Prostate gland (tissue), 2 donors: ENCODE measurements around the gene TNFRSF6B. TPM values are rescaled to one million over a fixed set of nuclear protein-coding genes. Genes with fewer than 3 reads are reported as not detected.
"Not testable (repeated sequence)": the region's sequence is repeated elsewhere in the genome, so short reads cannot be mapped to it uniquely, and the experiment has no call there.

Experiments used
- DNase-seq: peaks from one replicate; pipeline ENCODE4 v3.0.0-alpha.2; 2019; ENCODE audit warnings: low spot score
- H3K27ac ChIP-seq, 2 donors: fragments of 200-600 bp; sonication (generic); 2 replicates each; pipeline ENCODE4 v1.5.1; 2017 to 2019
- H3K27me3 ChIP-seq: fragments of 200-600 bp; sonication (generic); replicated peaks from 2 replicates; pipeline ENCODE4 v1.5.1; 2019; ENCODE audit not compliant: insufficient read depth
- H3K36me3 ChIP-seq, 2 donors: fragments of 200-600 bp; sonication (generic); 1 replicate in 1 of 2; 2 replicates in 1 of 2; pipeline versions ENCODE4 v1.5.1 to v1.8.1; 2017 to 2019
- H3K4me1 ChIP-seq: fragments of 200-600 bp; sonication (generic); replicated peaks from 2 replicates; pipeline ENCODE4 v1.5.1; 2019
- H3K4me3 ChIP-seq, 2 donors: fragments of 200-600 bp; sonication (generic); 2 replicates each; pipeline ENCODE4 v1.5.1; 2017 to 2019
- H3K9me3 ChIP-seq: fragments of 200-600 bp; sonication (generic); 2 replicates; pipeline ENCODE4 v1.5.1; 2017
- POLR2A ChIP-seq: fragments of 450-650 bp; IDR thresholded peaks from one replicate; pipeline ENCODE4 v1.6.1; 2016; ENCODE audit warnings: antibody characterized with exemption, mild to moderate bottlenecking
- POLR2AphosphoS5 ChIP-seq: sonication (generic); formaldehyde crosslinking; IDR thresholded peaks from one replicate; pipeline ENCODE4 v1.6.1; 2017; ENCODE audit warnings: antibody characterized with exemption
- WGBS: methylation state at CpG from one replicate; pipeline ENCODE4 v1.1.5; 2018; 5-methylcytosine and 5-hydroxymethylcytosine counted together
- intact Hi-C: fragments of 100-400 bp; cut with DNase I; formaldehyde crosslinking; loops from one replicate; pipeline ENCODE4 v1.14.2; 2022
- total RNA-seq, 2 donors: library from RNA; depleted of rRNA; stranded (reverse); fragments of >200 nt; gene quantifications; one replicate each; pipeline ENCODE4 v1.1.0, GENCODE V29; 2016
- TF ChIP-seq, protein P1 (sequence below), 4 experiments: fragments of 200-600 bp in 2 of 4; fragments of 450-650 bp in 2 of 4; sonication (generic) in 2 of 4; IDR thresholded peaks; 1 replicate in 3 of 4; 2 replicates in 1 of 4; pipeline ENCODE4 v1.5.1; 2016 to 2019; ENCODE audit warnings: antibody characterized with exemption in 4 of 4, mild to moderate bottlenecking in 2 of 4, moderate library complexity in 2 of 4

TNFRSF6B gene
- total RNA-seq, 2 donors from 2014 or later: 6.7 to 12.2 TPM

DNA sequence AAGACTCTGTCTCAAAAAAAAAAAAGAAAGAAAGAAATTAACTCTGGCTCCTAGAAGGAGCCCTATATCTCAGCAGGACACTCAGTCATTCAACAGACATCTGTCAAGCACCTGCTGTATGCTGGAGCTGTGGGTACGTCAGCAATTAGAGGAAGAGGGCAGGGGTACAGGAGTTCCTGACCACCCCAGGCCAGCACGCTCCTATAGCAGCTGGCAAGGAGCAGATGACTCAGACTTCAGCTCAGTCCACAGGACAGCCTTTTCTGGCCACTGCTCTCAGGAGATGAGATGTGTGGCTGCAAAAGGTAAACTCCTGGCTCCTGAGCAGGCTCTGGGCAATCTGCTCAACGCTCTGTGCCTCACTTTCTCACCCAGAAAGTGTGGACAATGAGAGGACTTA, 40.0 kb upstream of the TNFRSF6B start:
- 98% methylated on average over 3 of the region's 3 CpGs for WGBS
- no peak overlapping the region for H3K27ac ChIP-seq
- H3K27me3 ChIP-seq: no peaks in the 10 kb centered on the region
- H3K4me3 ChIP-seq: no peak overlapping the region
- H3K9me3 ChIP-seq: no peaks in the 10 kb centered on the region
- peaks cover 9% of the 10 kb centered on the region for H3K4me1 ChIP-seq
- no peak for DNase-seq
- no peak for TF ChIP-seq POLR2AphosphoS5
- TF ChIP-seq POLR2A: no peak
- TF ChIP-seq, protein P1, sequence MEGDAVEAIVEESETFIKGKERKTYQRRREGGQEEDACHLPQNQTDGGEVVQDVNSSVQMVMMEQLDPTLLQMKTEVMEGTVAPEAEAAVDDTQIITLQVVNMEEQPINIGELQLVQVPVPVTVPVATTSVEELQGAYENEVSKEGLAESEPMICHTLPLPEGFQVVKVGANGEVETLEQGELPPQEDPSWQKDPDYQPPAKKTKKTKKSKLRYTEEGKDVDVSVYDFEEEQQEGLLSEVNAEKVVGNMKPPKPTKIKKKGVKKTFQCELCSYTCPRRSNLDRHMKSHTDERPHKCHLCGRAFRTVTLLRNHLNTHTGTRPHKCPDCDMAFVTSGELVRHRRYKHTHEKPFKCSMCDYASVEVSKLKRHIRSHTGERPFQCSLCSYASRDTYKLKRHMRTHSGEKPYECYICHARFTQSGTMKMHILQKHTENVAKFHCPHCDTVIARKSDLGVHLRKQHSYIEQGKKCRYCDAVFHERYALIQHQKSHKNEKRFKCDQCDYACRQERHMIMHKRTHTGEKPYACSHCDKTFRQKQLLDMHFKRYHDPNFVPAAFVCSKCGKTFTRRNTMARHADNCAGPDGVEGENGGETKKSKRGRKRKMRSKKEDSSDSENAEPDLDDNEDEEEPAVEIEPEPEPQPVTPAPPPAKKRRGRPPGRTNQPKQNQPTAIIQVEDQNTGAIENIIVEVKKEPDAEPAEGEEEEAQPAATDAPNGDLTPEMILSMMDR (IDR thresholded peaks at IDR 0.05): no peak
- no peaks in the 10 kb centered on the region for H3K36me3 ChIP-seq
- intact Hi-C loops: loop anchor here (5.0 kb wide), 2 partner anchors 51 to 81 kb away; partner anchors contain the start of genes ARFRP1, LIME1, SLC2A4RG and ZGPAT

DNA sequence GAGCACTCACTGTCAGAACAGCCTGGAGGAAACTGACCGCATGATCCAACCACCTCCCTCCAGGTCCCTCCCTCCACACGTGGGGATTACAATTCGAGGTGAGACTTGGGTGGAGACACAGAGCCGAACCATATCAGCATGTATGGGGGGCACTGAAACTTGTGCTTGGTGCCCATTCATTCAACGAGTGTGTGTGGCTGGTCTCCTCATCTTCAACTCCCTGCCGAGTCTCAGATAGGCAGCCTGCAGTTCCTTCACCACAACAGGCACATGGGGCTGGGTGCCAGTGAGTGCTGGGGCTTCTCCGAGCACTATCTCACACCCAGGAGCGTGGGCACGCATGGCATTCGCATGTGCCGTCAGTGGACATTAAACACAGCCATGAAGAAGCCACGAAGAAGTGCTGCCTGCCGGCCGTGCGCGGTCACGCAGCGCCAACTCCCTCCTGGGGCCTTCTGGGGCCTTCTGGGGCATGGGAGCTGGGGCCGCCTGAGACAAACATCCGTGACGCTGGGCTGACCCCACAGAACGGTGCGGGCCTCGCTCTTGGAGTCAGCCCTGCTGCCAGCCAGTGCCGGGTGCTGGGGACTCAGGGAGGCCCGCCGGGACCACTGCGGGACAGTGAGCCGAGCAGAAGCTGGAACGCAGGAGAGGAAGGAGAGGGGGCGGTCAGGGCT, 39.1 kb upstream of the TNFRSF6B start:
- no peak for DNase-seq
- TF ChIP-seq POLR2A: no peak
- peak overlapping the region; percentile 69 to 79 for H3K4me3 ChIP-seq
- peaks cover 9% of the 10 kb centered on the region for H3K4me1 ChIP-seq
- H3K27ac ChIP-seq: peak overlapping the region; percentile 86 to 87
- intact Hi-C loops: loop anchor here (5.0 kb wide), 2 partner anchors 50 to 80 kb away; partner anchors contain the start of genes ARFRP1, LIME1, SLC2A4RG and ZGPAT
- H3K36me3 ChIP-seq: peaks cover 0 to under 1% of the 10 kb centered on the region in 2 donors
- WGBS: 24% methylated on average over 30 of the region's 31 CpGs
- H3K9me3 ChIP-seq: no peaks in the 10 kb centered on the region
- H3K27me3 ChIP-seq: no peaks in the 10 kb centered on the region

DNA sequence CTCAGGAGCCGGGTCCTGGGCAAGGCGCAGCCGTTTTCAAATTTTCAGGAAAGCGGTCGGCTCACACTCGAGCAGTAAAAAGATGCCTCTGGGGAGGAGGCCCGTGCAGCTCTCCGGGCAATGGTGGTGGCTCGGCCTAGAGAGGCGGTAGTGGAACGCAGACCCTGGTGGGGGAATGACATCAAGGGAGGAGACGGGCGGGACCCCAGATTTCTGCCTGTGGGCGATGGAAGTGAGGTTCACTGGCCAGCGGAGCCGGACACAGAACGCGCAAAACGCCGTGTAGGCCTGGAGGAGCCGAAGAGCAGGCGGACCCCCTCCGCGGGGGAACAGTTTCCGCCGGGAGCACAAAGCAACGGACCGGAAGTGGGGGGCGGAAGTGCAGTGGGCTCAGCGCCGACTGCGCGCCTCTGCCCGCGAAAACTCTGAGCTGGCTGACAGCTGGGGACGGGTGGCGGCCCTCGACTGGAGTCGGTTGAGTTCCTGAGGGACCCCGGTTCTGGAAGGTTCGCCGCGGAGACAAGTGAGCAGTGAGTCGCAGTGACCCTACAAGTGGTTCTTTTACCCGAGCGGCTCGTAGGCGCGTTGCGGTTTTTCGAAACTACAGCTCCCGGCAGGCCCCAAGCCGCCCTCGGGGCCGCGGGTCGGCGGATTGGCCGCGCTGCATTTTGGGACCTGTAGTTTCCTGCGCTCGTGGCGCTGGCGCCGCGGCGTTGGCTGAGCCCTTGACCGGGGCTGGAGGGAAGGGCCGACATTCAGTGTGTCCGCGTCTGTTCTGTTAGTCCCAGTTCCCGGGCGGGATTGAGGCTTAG, 38.3 kb upstream of the TNFRSF6B start, which contains the start of gene RTEL1:
Gene RTEL1, plus strand, starts transcription at position 376 of the 812 bp plus-strand sequence. CDS start 1,091 bp downstream, outside the sequence.
- TF ChIP-seq, protein P1 (IDR thresholded peaks at IDR 0.05): peak in 2 of 4 experiments; percentile 20 to 36
- no peak for TF ChIP-seq POLR2A
- peak; percentile 86 for TF ChIP-seq POLR2AphosphoS5

DNA sequence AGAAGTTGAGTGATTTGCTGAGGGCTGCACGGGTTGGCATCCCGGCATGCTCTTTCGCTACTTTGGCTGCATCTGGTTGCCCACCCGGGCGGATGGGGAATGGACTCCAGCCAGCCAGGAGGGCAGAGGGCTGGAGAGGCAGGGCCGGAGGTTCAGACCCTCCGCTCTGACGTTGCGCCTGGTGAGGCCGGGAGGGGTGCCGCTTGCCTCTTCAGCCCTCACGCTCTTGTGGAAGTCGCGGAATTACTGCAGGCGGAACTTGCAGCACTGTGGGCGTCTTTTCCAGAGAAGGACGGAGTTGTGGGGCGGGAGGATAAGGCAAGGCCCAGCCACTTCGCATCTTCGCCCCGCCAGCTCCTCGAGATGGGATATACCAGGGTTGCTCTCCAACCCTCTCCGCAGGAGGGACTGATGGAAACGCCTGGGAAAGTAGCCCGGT, 37.7 kb upstream of the TNFRSF6B start:
- intact Hi-C loops: loop anchor here (5.0 kb wide), 2 partner anchors 49 to 79 kb away; partner anchors contain the start of genes ARFRP1, LIME1, SLC2A4RG and ZGPAT
- Histone ChIP-seq H3K27ac (peak overlapping the region; percentile 86 to 87), H3K4me1 (peaks cover 6% of the 10 kb centered on the region), H3K27me3 (no peaks in the 10 kb centered on the region), H3K36me3 (peaks cover 0 to 5% of the 10 kb centered on the region in 2 donors), H3K4me3 (peak overlapping the region; percentile 69 to 79), H3K9me3 (no peaks in the 10 kb centered on the region)
- 2% methylated on average over 25 of the region's 25 CpGs for WGBS
- TF ChIP-seq POLR2AphosphoS5 (no peak), POLR2A (no peak)
- TF ChIP-seq, protein P1 (IDR thresholded peaks at IDR 0.05): no peak
- DNase-seq: no peak

More for the DNA sequence above, 38.3 kb upstream of the TNFRSF6B start, which contains the start of gene RTEL1:
- Histone ChIP-seq H3K4me3 (peak within 1 kb of the TSS; percentile 69 to 79), H3K9me3 (no peaks in the 10 kb centered on the region), H3K36me3 (peaks cover 0 to 5% of the 10 kb centered on the region in 2 donors), H3K27me3 (no peaks in the 10 kb centered on the region), H3K27ac (peak within 1 kb of the TSS; percentile 86 to 87), H3K4me1 (peaks cover 9% of the 10 kb centered on the region)
- peak; percentile 88 for DNase-seq
- 1% methylated on average over 69 of the region's 73 CpGs for WGBS
- intact Hi-C loops: loop anchor here (5.0 kb wide), 2 partner anchors 49 to 79 kb away; partner anchors contain the start of genes ARFRP1, LIME1, SLC2A4RG and ZGPAT

DNA sequence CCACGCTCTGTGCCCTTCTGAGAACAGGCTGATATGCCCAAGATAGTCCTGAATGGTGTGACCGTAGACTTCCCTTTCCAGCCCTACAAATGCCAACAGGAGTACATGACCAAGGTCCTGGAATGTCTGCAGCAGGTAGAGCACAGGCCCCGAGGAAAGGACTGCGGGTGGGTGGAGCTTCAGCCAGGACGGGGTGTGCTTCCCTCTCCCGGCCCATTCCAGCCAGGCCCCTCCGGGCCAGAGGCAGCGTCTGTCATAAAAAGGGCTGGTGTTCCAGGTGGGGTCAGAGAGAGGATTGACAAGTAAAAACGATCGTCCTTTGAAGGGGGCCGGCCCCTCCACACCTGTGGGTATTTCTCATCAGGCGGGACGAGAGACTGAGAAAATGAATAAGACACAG, 37.1 kb upstream of the TNFRSF6B start:
- H3K9me3 ChIP-seq: no peaks in the 10 kb centered on the region
- no peak overlapping the region for H3K27ac ChIP-seq
- H3K4me1 ChIP-seq: peaks cover 6% of the 10 kb centered on the region
- 43% methylated on average over 13 of the region's 13 CpGs for WGBS
- H3K27me3 ChIP-seq: no peaks in the 10 kb centered on the region
- H3K36me3 ChIP-seq: peaks cover 0 to 5% of the 10 kb centered on the region in 2 donors
- DNase-seq: no peak
- H3K4me3 ChIP-seq: peak overlapping the region in 1 of 2 donors; percentile 79
- TF ChIP-seq POLR2AphosphoS5 (no peak), POLR2A (no peak)
- TF ChIP-seq, protein P1 (IDR thresholded peaks at IDR 0.05): no peak
- intact Hi-C loops: loop anchor here (5.0 kb wide), 2 partner anchors 48 to 78 kb away; partner anchors contain the start of genes ARFRP1, LIME1, SLC2A4RG and ZGPAT

DNA sequence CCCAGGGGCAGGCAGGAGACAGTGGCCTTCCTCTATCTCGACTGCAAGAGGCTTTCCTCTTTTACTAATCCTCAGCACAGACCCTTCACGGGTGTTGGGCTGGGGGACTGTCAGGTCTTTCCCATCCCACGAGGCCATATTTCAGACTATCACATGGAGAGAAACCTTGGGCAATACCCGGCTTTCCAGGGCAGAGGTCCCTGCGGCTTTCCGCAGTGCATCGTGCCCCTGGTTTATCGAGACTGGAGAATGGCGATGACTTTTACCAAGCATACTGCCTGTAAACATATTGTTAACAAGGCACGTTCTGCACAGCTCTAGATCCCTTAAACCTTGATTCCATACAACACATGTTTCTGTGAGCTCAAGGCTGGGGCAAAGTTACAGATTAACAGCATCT, 36.3 kb upstream of the TNFRSF6B start:
- DNase-seq, H3K27ac ChIP-seq, H3K27me3 ChIP-seq, H3K36me3 ChIP-seq, H3K9me3 ChIP-seq, H3K4me3 ChIP-seq, intact Hi-C loops, H3K4me1 ChIP-seq: not testable (repeated sequence)
- WGBS: 90% methylated on average over 10 of the region's 10 CpGs
